T-cell (primary cell): ENCODE measurements around the gene PROSER2. TPM values are rescaled to one million over a fixed set of nuclear protein-coding genes. Genes with fewer than 3 reads are reported as not detected.

Experiments used
- ATAC-seq, 4 experiments: fragments of 200-7000 bp in 3 of 4; fragments of 150-1000 bp in 1 of 4; cut with Tn5 transposase; replicated peaks in 1 of 4; 1 replicate in 3 of 4; 2 replicates in 1 of 4; pipeline ENCODE4 v1.10.0; 2021; ENCODE audit warnings: moderate library complexity in 3 of 4, mild to moderate bottlenecking in 2 of 4, moderate number of reproducible peaks in 1 of 4
- CTCF ChIA-PET, 2 donors: fragments of 300-600 bp; sonication (Branson Sonifier 250); formaldehyde crosslinking; loops; one replicate each; lab custom pipeline; 2022; ENCODE audit warnings: antibody characterized with exemption in 2 of 2; lab: Charles Lee
- POLR2A ChIA-PET, 2 donors: fragments of 300-600 bp; sonication (Branson Sonifier 250); formaldehyde crosslinking; loops; one replicate each; lab custom pipeline; 2022; ENCODE audit warnings: antibody characterized with exemption in 2 of 2; lab: Charles Lee
- DNase-seq, 35 experiments: peaks; one replicate each; pipeline versions ENCODE4 v3.0.0 to v3.0.0-alpha.2; 2013 to 2023
- H3K27ac ChIP-seq: one replicate; pipeline ENCODE4 v1.5.1; 2013; ENCODE audit warnings: low read length
- H3K27me3 ChIP-seq, 2 experiments: replicated peaks in 1 of 2; 1 replicate in 1 of 2; 2 replicates in 1 of 2; pipeline versions ENCODE4 v1.6.1 to v1.7.0; 2013; ENCODE audit warnings: low read length in 1 of 2, mixed read lengths in 1 of 2; ENCODE audit not compliant: control insufficient read depth in 2 of 2, insufficient read depth in 2 of 2; ENCODE audit errors: extremely low read depth in 1 of 2
- H3K36me3 ChIP-seq, 2 donors: 1 replicate in 1 of 2; 2 replicates in 1 of 2; pipeline versions ENCODE4 v1.6.1 to v1.7.0; 2013; ENCODE audit warnings: low read length in 1 of 2; ENCODE audit not compliant: control insufficient read depth in 2 of 2, insufficient read depth in 1 of 2; ENCODE audit errors: extremely low read depth in 1 of 2
- H3K4me1 ChIP-seq, 2 experiments: 1 replicate in 1 of 2; 2 replicates in 1 of 2; pipeline versions ENCODE4 v1.6.1 to v1.7.0; 2013; ENCODE audit warnings: low read length in 2 of 2, mixed read lengths in 1 of 2; ENCODE audit not compliant: insufficient read depth in 2 of 2, control insufficient read depth in 1 of 2; ENCODE audit errors: extremely low read depth in 1 of 2
- H3K4me3 ChIP-seq, 2 donors: 1 replicate in 1 of 2; 2 replicates in 1 of 2; pipeline versions ENCODE4 v1.5.1 to v1.7.0; 2013; ENCODE audit warnings: mild to moderate bottlenecking in 2 of 2, low read length in 1 of 2, moderate library complexity in 1 of 2; ENCODE audit not compliant: control insufficient read depth in 1 of 2; ENCODE audit errors: extremely low read depth in 1 of 2
- H3K9me3 ChIP-seq: 2 replicates; pipeline ENCODE4 v1.7.0; 2013
- H3K27ac Mint-ChIP-seq, 2 donors: one replicate each; pipeline ENCODE4 v1.8.0; 2020 to 2021; ENCODE audit warnings: mild to moderate bottlenecking in 2 of 2, mixed read lengths in 2 of 2
- H3K27me3 Mint-ChIP-seq, 2 donors: one replicate each; pipeline ENCODE4 v1.8.0; 2021 to 2022; ENCODE audit warnings: mixed read lengths in 2 of 2
- H3K36me3 Mint-ChIP-seq: one replicate; pipeline ENCODE4 v1.8.0; 2021; ENCODE audit warnings: mixed read lengths
- H3K4me1 Mint-ChIP-seq, 3 donors: one replicate each; pipeline ENCODE4 v1.8.0; 2020 to 2022; ENCODE audit warnings: mixed read lengths in 3 of 3, mild to moderate bottlenecking in 1 of 3
- H3K4me3 Mint-ChIP-seq, 3 donors: one replicate each; pipeline ENCODE4 v1.8.0; 2020 to 2022; ENCODE audit warnings: mild to moderate bottlenecking in 3 of 3, mixed read lengths in 3 of 3, moderate library complexity in 3 of 3
- H3K9me3 Mint-ChIP-seq, 3 donors: one replicate each; pipeline ENCODE4 v1.8.0; 2020 to 2022; ENCODE audit warnings: mixed read lengths in 3 of 3
- WGBS: methylation state at CpG from one replicate; pipeline ENCODE4 v1.1.5; 2013; ENCODE audit warnings: missing lambda C conversion rate; ENCODE audit not compliant: insufficient coverage; 5-methylcytosine and 5-hydroxymethylcytosine counted together
- total RNA-seq, 35 experiments: library from RNA in 6 of 35; stranded (reverse) in 6 of 35; fragments of 120-200 nt in 1 of 35; gene quantifications; one replicate each; pipeline versions ENCODE4 v1.2.1 to v1.2.4 and lab custom pipeline; 2013 to 2026

PROSER2 gene
- total RNA-seq, 5 donors from 2014 or later (not counting 1 experiment from before 2014, with no cell fraction given): 1.7 to 4.8 (median 4.0) TPM

- POLR2A ChIA-PET: no interaction called here
- no peaks in the 10 kb centered on the region for H3K36me3 Mint-ChIP-seq
- CTCF ChIA-PET: no interaction called here
These were observed 31.1 kb downstream of the PROSER2 start for GRCh38 chr10:11854301-11854700.

GRCh38 chr10:11856089-11856488 is 32.9 kb downstream of the PROSER2 start:
- no peak overlapping the region for H3K27ac ChIP-seq
- H3K4me1 Mint-ChIP-seq: no peaks in the 10 kb centered on the region
- H3K4me3 Mint-ChIP-seq: no peak overlapping the region
- H3K27ac Mint-ChIP-seq: no peak overlapping the region
- ChIA-PET POLR2A (interaction anchor here in 1 of 2 donors (0.6 kb wide), 1 partner anchor 599 kb away, joined by 3 read pairs; no protein-coding TSS in a partner anchor), CTCF (no interaction called here)
- H3K9me3 ChIP-seq: no peaks in the 10 kb centered on the region
- H3K27me3 ChIP-seq: peaks cover 0 to 6% of the 10 kb centered on the region in 2 experiments
- no peak for ATAC-seq
- DNase-seq: no peak
- no peaks in the 10 kb centered on the region for H3K9me3 Mint-ChIP-seq
- no peak overlapping the region for H3K4me3 ChIP-seq
- no peaks in the 10 kb centered on the region for H3K36me3 ChIP-seq
- 75% methylated on average over 17 of the region's 17 CpGs for WGBS
- H3K4me1 ChIP-seq: no peaks in the 10 kb centered on the region
- no peaks in the 10 kb centered on the region for H3K36me3 Mint-ChIP-seq
- H3K27me3 Mint-ChIP-seq: peaks cover 3 to 6% of the 10 kb centered on the region in 2 donors

More at GRCh38 chr10:11854301-11854700, 31.1 kb downstream of the PROSER2 start:
- no peaks in the 10 kb centered on the region for H3K9me3 ChIP-seq
- DNase-seq: no peak
- H3K4me3 ChIP-seq: no peak overlapping the region
- ATAC-seq: no peak
- peaks cover 0 to 6% of the 10 kb centered on the region in 2 experiments for H3K27me3 ChIP-seq
- no peaks in the 10 kb centered on the region for H3K36me3 ChIP-seq
- no peaks in the 10 kb centered on the region for H3K9me3 Mint-ChIP-seq
- no peak overlapping the region for H3K4me3 Mint-ChIP-seq
- H3K4me1 Mint-ChIP-seq: no peaks in the 10 kb centered on the region
- no peak overlapping the region for H3K27ac ChIP-seq
- H3K27me3 Mint-ChIP-seq: peaks cover 3 to 9% of the 10 kb centered on the region in 2 donors
- 95% methylated on average over 6 of the region's 6 CpGs for WGBS
- no peaks in the 10 kb centered on the region for H3K4me1 ChIP-seq
- no peak overlapping the region for H3K27ac Mint-ChIP-seq

GRCh38 chr10:11856678-11857077 is 33.5 kb downstream of the PROSER2 start:
- no peaks in the 10 kb centered on the region for H3K9me3 Mint-ChIP-seq
- Histone ChIP-seq H3K27ac (no peak overlapping the region), H3K4me3 (no peak overlapping the region), H3K9me3 (no peaks in the 10 kb centered on the region), H3K4me1 (peaks cover 0 to 3% of the 10 kb centered on the region in 2 experiments), H3K36me3 (no peaks in the 10 kb centered on the region), H3K27me3 (peaks cover 0 to 6% of the 10 kb centered on the region in 2 experiments)
- WGBS: 100% methylated on average over 5 of the region's 8 CpGs
- ChIA-PET CTCF (no interaction called here), POLR2A (no interaction called here)
- H3K27me3 Mint-ChIP-seq: peaks cover 3 to 6% of the 10 kb centered on the region in 2 donors
- no peaks in the 10 kb centered on the region for H3K36me3 Mint-ChIP-seq
- H3K27ac Mint-ChIP-seq: no peak overlapping the region
- H3K4me3 Mint-ChIP-seq: no peak overlapping the region
- DNase-seq (no peak), ATAC-seq (no peak)
- H3K4me1 Mint-ChIP-seq: peaks cover 0 to 4% (median 0%) of the 10 kb centered on the region in 3 donors

DNA sequence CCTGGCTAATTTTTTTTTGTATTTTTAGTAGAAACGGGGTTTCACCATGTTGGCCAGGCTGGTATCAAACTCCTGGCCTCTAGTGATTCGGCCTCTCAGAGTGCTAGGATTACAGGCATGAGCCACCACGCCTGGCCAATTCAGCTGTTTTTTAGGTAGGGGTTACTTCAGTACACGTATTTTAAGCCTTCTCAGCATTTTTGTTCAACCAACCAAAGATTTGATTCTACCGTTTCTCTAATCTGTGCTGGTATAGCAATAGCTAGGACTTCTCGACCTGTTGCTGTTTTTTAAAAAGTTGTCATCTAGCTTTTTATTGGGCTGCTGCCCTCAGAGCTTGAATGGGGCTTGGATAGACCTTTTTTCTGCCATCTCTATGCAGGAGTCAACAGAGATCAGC is 34.9 kb downstream of the PROSER2 start:
- DNase-seq: no peak
- H3K4me3 Mint-ChIP-seq: no peak overlapping the region
- ATAC-seq: no peak
- H3K4me1 Mint-ChIP-seq: peaks cover 3 to 18% (median 4%) of the 10 kb centered on the region in 3 donors
- Histone ChIP-seq H3K9me3 (no peaks in the 10 kb centered on the region), H3K27me3 (peaks cover 0 to 6% of the 10 kb centered on the region in 2 experiments), H3K27ac (no peak overlapping the region), H3K4me1 (peaks cover 5 to 12% of the 10 kb centered on the region in 2 experiments), H3K36me3 (no peaks in the 10 kb centered on the region), H3K4me3 (no peak overlapping the region)
- H3K27ac Mint-ChIP-seq: no peak overlapping the region
- peaks cover 3 to 6% of the 10 kb centered on the region in 2 donors for H3K27me3 Mint-ChIP-seq
- ChIA-PET POLR2A (no interaction called here), CTCF (no interaction called here)
- H3K9me3 Mint-ChIP-seq: no peaks in the 10 kb centered on the region
- WGBS: 92% methylated on average over 3 of the region's 6 CpGs
- H3K36me3 Mint-ChIP-seq: no peaks in the 10 kb centered on the region

DNA sequence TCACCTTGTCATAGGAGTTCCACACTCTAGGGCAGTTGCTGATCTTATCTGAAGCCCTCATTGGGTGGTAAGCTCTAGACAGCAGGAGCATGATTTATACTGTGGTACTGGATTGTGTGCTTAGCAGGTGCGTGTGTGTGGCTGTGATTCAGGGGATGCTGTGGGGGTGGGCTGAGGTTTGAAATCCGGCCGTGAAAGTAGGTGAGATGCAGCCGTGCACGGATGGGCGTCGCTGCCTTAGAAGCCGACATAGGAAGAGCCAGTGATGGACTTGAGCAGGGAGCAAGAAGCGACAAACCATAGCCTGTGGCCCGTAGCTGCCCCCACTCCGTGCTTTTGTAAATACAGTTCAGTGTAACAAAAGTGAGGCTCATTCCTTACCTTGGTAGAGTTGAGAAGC is 38.2 kb downstream of the PROSER2 start:
- Histone ChIP-seq H3K36me3 (no peaks in the 10 kb centered on the region), H3K27ac (no peak overlapping the region), H3K27me3 (no peaks in the 10 kb centered on the region), H3K4me1 (peaks cover 13 to 21% of the 10 kb centered on the region in 2 experiments), H3K9me3 (no peaks in the 10 kb centered on the region), H3K4me3 (no peak overlapping the region)
- 98% methylated on average over 8 of the region's 11 CpGs for WGBS
- H3K36me3 Mint-ChIP-seq: no peaks in the 10 kb centered on the region
- peaks cover 16 to 36% (median 24%) of the 10 kb centered on the region in 3 donors for H3K4me1 Mint-ChIP-seq
- POLR2A ChIA-PET: no interaction called here
- H3K27ac Mint-ChIP-seq: peak overlapping the region in 1 of 2 donors; percentile 97
- no peaks in the 10 kb centered on the region for H3K27me3 Mint-ChIP-seq
- CTCF ChIA-PET: no interaction called here
- H3K4me3 Mint-ChIP-seq: no peak overlapping the region
- no peaks in the 10 kb centered on the region for H3K9me3 Mint-ChIP-seq
- ATAC-seq (no peak), DNase-seq (no peak)

GRCh38 chr10:11861811-11862428 is 38.8 kb downstream of the PROSER2 start:
- Histone ChIP-seq H3K27ac (peak overlapping the region; percentile 90), H3K4me3 (no peak overlapping the region), H3K36me3 (no peaks in the 10 kb centered on the region), H3K27me3 (no peaks in the 10 kb centered on the region), H3K9me3 (no peaks in the 10 kb centered on the region), H3K4me1 (peaks cover 13 to 21% of the 10 kb centered on the region in 2 experiments)
- DNase-seq (no peak), ATAC-seq (no peak)
- WGBS: 95% methylated on average over 7 of the region's 11 CpGs
- ChIA-PET POLR2A (no interaction called here), CTCF (interaction anchor here in 1 of 2 donors (0.6 kb wide), 1 partner anchor 27 kb away, joined by 3 read pairs; no protein-coding TSS in a partner anchor)
- H3K27ac Mint-ChIP-seq: peak overlapping the region in 1 of 2 donors; percentile 97
- no peaks in the 10 kb centered on the region for H3K27me3 Mint-ChIP-seq
- H3K4me1 Mint-ChIP-seq: peaks cover 16 to 36% (median 24%) of the 10 kb centered on the region in 3 donors
- H3K36me3 Mint-ChIP-seq: no peaks in the 10 kb centered on the region
- peak overlapping the region in 1 of 3 donors; percentile 17 for H3K4me3 Mint-ChIP-seq
- H3K9me3 Mint-ChIP-seq: no peaks in the 10 kb centered on the region
